GM18858 (cell line): ENCODE measurements around the gene TRAF1.

Experiments
- ATAC-seq: cut with Tn5 transposase; IDR thresholded peaks from one replicate; pipeline ENCODE4 v1.9.1; 2021; ENCODE audit not compliant: unreplicated experiment

The TRAF1 gene

GRCh38 chr9:120891245-120891883, 35.2 kb downstream of the TRAF1 start:
- ATAC-seq, result no peak

- ATAC-seq, result no peak
Observed at GRCh38 chr9:120890320-120891244, 36.0 kb downstream of the TRAF1 start.

- no peak for ATAC-seq
Observed at GRCh38 chr9:120889606-120890271, 36.9 kb downstream of the TRAF1 start.

GRCh38 chr9:120888626-120889025, 38.0 kb downstream of the TRAF1 start:
- ATAC-seq, result no peak

GRCh38 chr9:120886490-120886967, 40.1 kb downstream of the TRAF1 start:
- no peak for ATAC-seq

GRCh38 chr9:120885958-120886357, 40.6 kb downstream of the TRAF1 start:
- ATAC-seq, result no peak

GRCh38 chr9:120885457-120885856, 41.1 kb downstream of the TRAF1 start:
- ATAC-seq, result no peak

- ATAC-seq, result no peak
Observed at GRCh38 chr9:120883608-120883996, 43.0 kb downstream of the TRAF1 start.

GRCh38 chr9:120882935-120883607, 43.5 kb downstream of the TRAF1 start:
- ATAC-seq, result no peak

GRCh38 chr9:120879446-120879845, 47.1 kb downstream of the TRAF1 start:
- ATAC-seq, result no peak

- ATAC-seq, result no peak
Observed at GRCh38 chr9:120878188-120879130, 48.1 kb downstream of the TRAF1 start.

GRCh38 chr9:120877276-120878034, 49.1 kb downstream of the TRAF1 start:
- no peak for ATAC-seq

GRCh38 chr9:120876842-120877240, 49.8 kb downstream of the TRAF1 start, which contains the start of gene PHF19:
Gene PHF19 (minus strand): TSS chr9:120877188. CDS start chr9:120874741, 2,447 bp downstream.
- ATAC-seq, result no peak

- peak; percentile 50 for ATAC-seq
Observed at GRCh38 chr9:120875954-120876841, 50.4 kb downstream of the TRAF1 start.

GRCh38 chr9:120875643-120875953, 51.0 kb downstream of the TRAF1 start:
- no peak for ATAC-seq

GRCh38 chr9:120875195-120875565, 51.4 kb downstream of the TRAF1 start:
- ATAC-seq, result no peak

- no peak for ATAC-seq
Observed at GRCh38 chr9:120874226-120875194, 52.1 kb downstream of the TRAF1 start.
